ENCODE measurements around the gene ACACA. TPM values are rescaled to one million over a fixed set of nuclear protein-coding genes. Genes with fewer than 3 reads are reported as not detected.

ACACA gene
- total and polyA plus RNA-seq, 2 donors (not counting 3 experiments of a cell fraction or from before 2014, with no cell fraction given), result 55.3 to 124 TPM

DNA sequence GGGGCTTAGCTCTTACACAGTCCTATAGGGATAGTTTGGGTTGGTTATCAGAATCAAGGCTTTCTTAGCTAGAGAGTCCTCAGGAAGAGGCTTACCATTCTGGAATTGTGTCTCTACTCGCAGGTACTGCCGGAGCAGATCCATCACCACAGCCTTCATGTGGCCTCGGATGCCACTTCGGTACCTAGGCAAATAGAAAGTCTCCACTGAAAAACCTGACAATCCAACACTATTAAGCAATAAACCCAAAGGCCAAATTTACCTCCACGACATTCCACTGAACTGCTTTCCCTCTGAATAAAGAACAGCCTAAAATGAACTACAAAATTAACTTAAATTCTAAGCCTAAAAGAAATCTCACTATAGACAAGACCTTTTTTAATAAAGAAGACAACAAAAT, 166.3 kb downstream of the ACACA start:
- Histone ChIP-seq H3K27me3 (ENCODE audit: control insufficient read depth in 2 of 2, insufficient read depth in 2 of 2, low read length in 2 of 2) (no peaks in the 10 kb centered on the region), H3K9me1 (replicated peaks; ENCODE audit: control insufficient read depth, extremely low read depth, insufficient read depth, low read length) (no peaks in the 10 kb centered on the region), H3K9me3 (replicated peaks; ENCODE audit: control insufficient read depth, insufficient read depth, low read length) (no peaks in the 10 kb centered on the region), H3K79me2 (ENCODE audit: control insufficient read depth, insufficient read depth, low read length) (no peaks in the 10 kb centered on the region), H2AFZ (ENCODE audit: low read depth, low read length) (no peak overlapping the region), H3K9ac (replicated peaks; ENCODE audit: extremely low read depth, insufficient read depth, low read length) (no peak overlapping the region), H3K4me3 (replicated peaks in 1 of 3; ENCODE audit: insufficient read depth in 1 of 3, low read depth in 1 of 3, low read length in 3 of 3) (no peak overlapping the region), H3K4me2 (ENCODE audit: insufficient read depth, low read length) (no peak overlapping the region), H3K27ac (ENCODE audit: insufficient read depth, low read depth, low read length) (no peak overlapping the region), H3K36me3 (ENCODE audit: control insufficient read depth in 2 of 2, extremely low read depth in 1 of 2, insufficient read depth in 2 of 2, low read length in 2 of 2) (peaks cover 6 to 28% of the 10 kb centered on the region in 2 experiments), H3K4me1 (ENCODE audit: control insufficient read depth, extremely low read depth, insufficient read depth, low read length) (no peaks in the 10 kb centered on the region), H4K20me1 (replicated peaks; ENCODE audit: control insufficient read depth, extremely low read depth, insufficient read depth, low read length) (no peaks in the 10 kb centered on the region)
- dilution Hi-C loops (cut with MboI; ENCODE audit: extremely low pct_ligation_motif_present, low sequenced_read_pairs), result no loop called here
- FAIRE-seq (no peak), DNase-seq (ENCODE audit: low read depth, low spot score) (no peak)
- intact Hi-C loops (cut with micrococcal nuclease), result loop anchor here (5.0 kb wide), 2 partner anchors 42 to 132 kb away; no protein-coding TSS in a partner anchor
- ChIA-PET POLR2A (interaction anchor here (0.6 kb wide), 1 partner anchor 205 kb away, joined by 3 read pairs; no protein-coding TSS in a partner anchor), CTCF (interaction anchor here (0.7 to 4.2 kb wide), 63 partner anchors 8 to 645 kb away, joined by 3 to 85 read pairs (median 4); partner anchors contain the start of genes AATF, ACACA, MRM1 and TADA2A)
- TF ChIP-seq EZH2 (IDR thresholded peaks at IDR 0.05; ENCODE audit: borderline replicate concordance, low read depth, low read length, severe bottlenecking) (no peak), MYC (IDR thresholded peaks at IDR 0.05; ENCODE audit: low read depth, low read length) (no peak), JUN (IDR thresholded peaks at IDR 0.05; ENCODE audit: borderline replicate concordance, insufficient read depth, insufficient read length, low read depth) (no peak), FOS (IDR thresholded peaks at IDR 0.05; ENCODE audit: borderline replicate concordance, insufficient read depth, low read length) (no peak), CTCF (IDR thresholded peaks at IDR 0.05; ENCODE audit: extremely low read depth in 1 of 2, insufficient read depth in 1 of 2, low read depth in 1 of 2, low read length in 2 of 2) (no peak), POLR2AphosphoS5 (IDR thresholded peaks at IDR 0.05; ENCODE audit: insufficient read depth, low read depth, low read length) (no peak), MAX (IDR thresholded peaks at IDR 0.05; ENCODE audit: insufficient read depth, insufficient read length) (no peak), GATA2 (IDR thresholded peaks at IDR 0.05; ENCODE audit: insufficient read depth, insufficient read length, low read depth, low read length) (no peak), POLR2A (IDR thresholded peaks at IDR 0.05; ENCODE audit: low read depth, low read length) (no peak)
- BruUV-seq (replicated peaks), result no TSS peak

Measured in endothelial cell of umbilical vein (primary cell).